H1 (cell line): ENCODE results near the gene ROBO2. TPM values are rescaled to one million over a fixed set of nuclear protein-coding genes. Genes with fewer than 3 reads are reported as not detected.

Experiments
- BCL11A ChIP-seq, 2 experiments: IDR thresholded peaks; one replicate each; pipeline ENCODE4 v1.6.1; 2011; ENCODE audit warnings: low read depth in 2 of 2, low read length in 2 of 2, mild to moderate bottlenecking in 2 of 2
- KDM4A ChIP-seq: IDR thresholded peaks from one replicate; pipeline ENCODE4 v1.7.1; 2012; ENCODE audit warnings: low read depth, mild to moderate bottlenecking, moderate library complexity, low read length, inconsistent platforms; ENCODE audit not compliant: severe bottlenecking
- NRF1 ChIP-seq: IDR thresholded peaks from 2 replicates; pipeline ENCODE4 v1.6.1; 2011; ENCODE audit warnings: mild to moderate bottlenecking, low read depth, low read length, improper control_type of control experiment
- SP4 ChIP-seq: IDR thresholded peaks from 2 replicates; pipeline ENCODE4 v1.6.1; 2012; ENCODE audit warnings: low read length, inconsistent platforms
- TAF1 ChIP-seq: IDR thresholded peaks from 2 replicates; pipeline ENCODE4 v1.6.1; 2011; ENCODE audit warnings: mild to moderate bottlenecking, low read depth, low read length
- polyA plus RNA-seq, 7 experiments: library from polyadenylated mRNA; depleted of rRNA in 3 of 7; stranded (reverse) in 5 of 7; unstranded in 2 of 7; fragments of >200 nt in 5 of 7; fragments of 200-250 nt in 2 of 7; gene quantifications; 1 replicate in 5 of 7; 2 replicates in 1 of 7; 4 replicates in 1 of 7; pipeline versions ENCODE4 v1.2.1 to v1.2.3, GENCODE V29; 2011 to 2013; ENCODE audit warnings: missing spikeins in 2 of 7, mixed read lengths in 2 of 7
- total RNA-seq: library from RNA; stranded (reverse); fragmentation: NEBNext Ultra II Directional; extraction: Animal tissue kit (Norgen Biotek cat#: 25700); gene quantifications from 2 replicates; pipeline ENCODE4 v1.2.1, GENCODE V29; 2021

ROBO2 gene
- total and polyA plus RNA-seq, 2 of the 8 experiments (the other 6 are each of a cell fraction or from before 2014, with no cell fraction given): 1.5 to 2.9 TPM

DNA sequence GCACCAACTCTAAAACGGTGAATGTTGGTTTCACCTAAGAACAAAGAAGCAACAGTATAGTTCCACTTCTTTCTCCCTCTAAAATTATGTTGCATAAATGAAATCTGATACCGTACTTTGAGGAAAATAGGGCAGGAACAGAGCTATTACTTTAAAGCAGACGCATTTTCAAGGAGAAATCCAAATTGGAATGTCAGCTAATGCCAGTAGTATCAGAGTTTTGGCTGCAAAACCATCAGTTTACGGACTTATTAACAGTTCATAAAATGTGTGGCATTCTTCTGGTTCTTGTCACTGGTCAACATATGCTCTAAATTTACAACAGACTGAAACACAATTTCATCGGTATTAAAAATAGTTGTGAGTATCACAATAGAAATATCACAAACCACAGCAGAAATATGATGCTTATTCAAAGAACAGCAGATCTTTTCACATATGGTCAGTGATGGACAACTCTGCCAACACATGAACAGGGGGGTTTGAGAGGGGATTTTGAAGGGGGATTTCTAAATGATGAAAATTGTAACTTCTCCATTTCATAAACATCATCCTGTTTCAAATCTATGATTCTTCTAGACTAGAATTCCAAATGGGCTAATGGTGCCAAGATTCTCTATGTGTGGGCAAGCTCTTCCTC is 38.7 kb upstream of the ROBO2 start (continued):
- TF ChIP-seq BCL11A (IDR thresholded peaks at IDR 0.05; ENCODE audit: low read depth in 2 of 2, low read length in 2 of 2) (no peak), KDM4A (no peak), NRF1 (no peak), TAF1 (no peak), SP4 (no peak)
